Parathyroid adenoma (tissue), 2 donors: ENCODE data around the gene BCORL1.

ENCODE experiments used
- H2AFZ ChIP-seq: fragments of 300-600 bp; sonication (generic); one replicate; pipeline ENCODE4 v1.7.0; 2017; ENCODE audit warnings: antibody characterized with exemption, mild to moderate bottlenecking
- H3K27ac ChIP-seq: fragments of 300-600 bp; sonication (generic); one replicate; pipeline ENCODE4 v1.7.0; 2017
- H3K27me3 ChIP-seq: fragments of 300-600 bp; sonication (generic); one replicate; pipeline ENCODE4 v1.7.0; 2017; ENCODE audit warnings: low read length; ENCODE audit not compliant: control insufficient read depth, insufficient read depth
- H3K36me3 ChIP-seq: fragments of 300-600 bp; sonication (generic); one replicate; pipeline ENCODE4 v1.7.0; 2017; ENCODE audit warnings: low read length; ENCODE audit not compliant: control insufficient read depth, insufficient read depth
- H3K4me1 ChIP-seq: fragments of 300-600 bp; sonication (generic); one replicate; pipeline ENCODE4 v1.7.0; 2017; ENCODE audit warnings: control low read depth
- H3K4me2 ChIP-seq: fragments of 300-600 bp; sonication (generic); one replicate; pipeline ENCODE4 v1.7.0; 2017; ENCODE audit warnings: low read length
- H3K4me3 ChIP-seq: fragments of 300-600 bp; sonication (generic); one replicate; pipeline ENCODE4 v1.7.0; 2017; ENCODE audit warnings: low read depth, low read length
- H3K79me2 ChIP-seq: fragments of 300-600 bp; sonication (generic); one replicate; pipeline ENCODE4 v1.7.0; 2017; ENCODE audit warnings: control low read depth
- H3K9ac ChIP-seq: fragments of 300-600 bp; sonication (generic); one replicate; pipeline ENCODE4 v1.7.0; 2017; ENCODE audit warnings: mild to moderate bottlenecking
- H3K9me3 ChIP-seq: fragments of 300-600 bp; sonication (generic); one replicate; pipeline ENCODE4 v1.7.0; 2017; ENCODE audit warnings: low read length; ENCODE audit not compliant: control insufficient read depth
- TF ChIP-seq, protein P1 (sequence below): fragments of 300-600 bp; sonication (generic); IDR thresholded peaks from one replicate; pipeline ENCODE4 v1.7.0; 2017; ENCODE audit warnings: antibody characterized with exemption, mild to moderate bottlenecking
- donor health status: primary hyperparathyroidism.

BCORL1 gene

DNA sequence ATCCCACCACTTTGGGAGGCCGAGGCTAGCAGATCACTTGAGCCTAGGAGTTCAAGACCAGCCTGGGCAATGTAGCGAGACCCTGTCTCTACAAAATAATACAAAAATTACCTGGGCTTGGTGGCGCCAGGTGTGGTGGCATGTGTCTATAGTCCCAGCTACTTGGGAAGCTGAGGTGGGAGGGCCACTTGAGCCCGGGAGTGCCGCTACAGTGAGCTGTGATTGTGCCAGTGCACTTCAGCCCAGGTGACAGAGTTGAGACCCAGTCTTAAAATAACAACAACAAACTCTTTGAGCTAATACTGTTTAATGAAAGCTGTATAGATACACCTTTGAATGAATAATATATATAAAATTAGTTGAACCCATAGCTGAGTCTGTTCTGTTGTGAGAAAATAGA, 9.7 kb downstream of the BCORL1 start:
- H3K4me2 ChIP-seq = no peak overlapping the region
- H3K36me3 ChIP-seq = no peaks in the 10 kb centered on the region
- H2AFZ ChIP-seq = no peak overlapping the region
- H3K4me3 ChIP-seq = no peak overlapping the region
- H3K9me3 ChIP-seq = no peaks in the 10 kb centered on the region
- H3K9ac ChIP-seq = no peak overlapping the region
- H3K4me1 ChIP-seq = no peaks in the 10 kb centered on the region
- no peak overlapping the region for H3K27ac ChIP-seq
- peaks cover 5% of the 10 kb centered on the region for H3K79me2 ChIP-seq
- no peaks in the 10 kb centered on the region for H3K27me3 ChIP-seq
- TF ChIP-seq, protein P1, sequence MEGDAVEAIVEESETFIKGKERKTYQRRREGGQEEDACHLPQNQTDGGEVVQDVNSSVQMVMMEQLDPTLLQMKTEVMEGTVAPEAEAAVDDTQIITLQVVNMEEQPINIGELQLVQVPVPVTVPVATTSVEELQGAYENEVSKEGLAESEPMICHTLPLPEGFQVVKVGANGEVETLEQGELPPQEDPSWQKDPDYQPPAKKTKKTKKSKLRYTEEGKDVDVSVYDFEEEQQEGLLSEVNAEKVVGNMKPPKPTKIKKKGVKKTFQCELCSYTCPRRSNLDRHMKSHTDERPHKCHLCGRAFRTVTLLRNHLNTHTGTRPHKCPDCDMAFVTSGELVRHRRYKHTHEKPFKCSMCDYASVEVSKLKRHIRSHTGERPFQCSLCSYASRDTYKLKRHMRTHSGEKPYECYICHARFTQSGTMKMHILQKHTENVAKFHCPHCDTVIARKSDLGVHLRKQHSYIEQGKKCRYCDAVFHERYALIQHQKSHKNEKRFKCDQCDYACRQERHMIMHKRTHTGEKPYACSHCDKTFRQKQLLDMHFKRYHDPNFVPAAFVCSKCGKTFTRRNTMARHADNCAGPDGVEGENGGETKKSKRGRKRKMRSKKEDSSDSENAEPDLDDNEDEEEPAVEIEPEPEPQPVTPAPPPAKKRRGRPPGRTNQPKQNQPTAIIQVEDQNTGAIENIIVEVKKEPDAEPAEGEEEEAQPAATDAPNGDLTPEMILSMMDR = no peak

DNA sequence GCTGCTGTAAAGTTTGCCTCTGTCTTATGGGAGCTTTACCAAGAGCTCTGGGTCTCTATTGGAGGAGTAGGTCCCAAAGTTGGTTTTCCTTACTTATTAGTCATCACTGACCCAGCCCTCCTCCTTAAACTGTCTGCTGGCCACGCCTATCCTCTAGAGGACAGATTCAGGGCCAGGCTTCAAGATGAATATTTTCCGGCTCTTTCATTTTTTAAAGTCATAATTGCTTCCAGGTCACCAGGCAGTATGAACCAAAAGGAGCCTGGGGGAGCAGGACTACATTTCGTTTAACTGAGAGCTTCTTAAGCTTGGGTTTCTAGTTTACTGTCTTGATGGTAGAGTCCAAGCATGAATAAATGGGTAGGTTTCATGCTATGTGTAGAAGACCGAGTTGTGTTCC, 13.7 kb downstream of the BCORL1 start:
- Histone ChIP-seq H3K27ac (no peak overlapping the region), H3K9me3 (no peaks in the 10 kb centered on the region), H3K4me3 (no peak overlapping the region), H3K4me1 (no peaks in the 10 kb centered on the region), H3K27me3 (no peaks in the 10 kb centered on the region), H3K9ac (no peak overlapping the region), H2AFZ (no peak overlapping the region), H3K36me3 (no peaks in the 10 kb centered on the region), H3K79me2 (peaks cover 5% of the 10 kb centered on the region), H3K4me2 (no peak overlapping the region)
- TF ChIP-seq, protein P1 = no peak

- no peaks in the 10 kb centered on the region for H3K27me3 ChIP-seq
These were observed 14.7 kb downstream of the BCORL1 start for GRCh38 chrX:129997086-129997485.

GRCh38 chrX:129998021-129998420, 15.6 kb downstream of the BCORL1 start:
- H3K9ac ChIP-seq = no peak overlapping the region
- no peak overlapping the region for H3K27ac ChIP-seq
- no peak overlapping the region for H2AFZ ChIP-seq
- H3K4me1 ChIP-seq = no peaks in the 10 kb centered on the region
- no peak overlapping the region for H3K4me2 ChIP-seq
- no peak overlapping the region for H3K4me3 ChIP-seq
- H3K79me2 ChIP-seq = peaks cover 3% of the 10 kb centered on the region
- no peaks in the 10 kb centered on the region for H3K27me3 ChIP-seq
- TF ChIP-seq, protein P1 = no peak
- H3K9me3 ChIP-seq = no peaks in the 10 kb centered on the region
- H3K36me3 ChIP-seq = no peaks in the 10 kb centered on the region

More at GRCh38 chrX:129997086-129997485, 14.7 kb downstream of the BCORL1 start:
- Histone ChIP-seq H3K79me2 (peaks cover 5% of the 10 kb centered on the region), H3K4me3 (no peak overlapping the region), H2AFZ (no peak overlapping the region), H3K9ac (no peak overlapping the region), H3K9me3 (no peaks in the 10 kb centered on the region), H3K27ac (no peak overlapping the region), H3K4me2 (no peak overlapping the region), H3K4me1 (no peaks in the 10 kb centered on the region), H3K36me3 (no peaks in the 10 kb centered on the region)
- TF ChIP-seq, protein P1 = no peak

DNA sequence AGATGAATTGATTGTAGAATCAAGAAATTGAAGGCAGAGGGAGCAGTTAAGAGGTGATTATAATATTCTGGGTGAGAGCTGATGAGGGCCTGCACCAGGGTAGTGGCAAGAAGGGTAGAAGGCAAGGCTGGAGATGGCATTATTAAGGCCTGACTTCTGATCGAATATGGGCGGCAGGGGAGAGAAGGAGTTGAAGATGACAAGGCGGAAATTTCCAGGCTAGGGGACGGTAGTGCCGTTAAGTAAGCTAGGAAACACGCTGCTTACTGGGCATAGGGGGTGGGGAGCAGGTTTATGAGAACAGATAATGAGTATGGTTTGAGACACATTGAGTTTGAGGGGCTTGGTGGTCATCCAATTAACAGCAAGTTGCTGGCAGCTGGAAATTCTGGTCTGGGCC, 19.5 kb downstream of the BCORL1 start:
- H3K9me3 ChIP-seq = no peaks in the 10 kb centered on the region
- no peaks in the 10 kb centered on the region for H3K4me1 ChIP-seq
- H3K27ac ChIP-seq = no peak overlapping the region
- H3K79me2 ChIP-seq = no peaks in the 10 kb centered on the region
- H3K9ac ChIP-seq = no peak overlapping the region
- H3K4me2 ChIP-seq = no peak overlapping the region
- no peak overlapping the region for H3K4me3 ChIP-seq
- H3K36me3 ChIP-seq = no peaks in the 10 kb centered on the region
- H2AFZ ChIP-seq = no peak overlapping the region
- TF ChIP-seq, protein P1 = no peak
- H3K27me3 ChIP-seq = no peaks in the 10 kb centered on the region
